Ammon's horn (tissue), 1 donor: ENCODE results near the gene CELF1.

Experiments used
- DNase-seq: peaks from one replicate; pipeline ENCODE4 v3.0.0-alpha.2; 2016; ENCODE audit warnings: low spot score

CELF1 gene

GRCh38 chr11:47483457-47483856 lies 69.5 kb downstream of the CELF1 start:
- DNase-seq: no peak

- DNase-seq: no peak
These were observed 72.2 kb downstream of the CELF1 start for GRCh38 chr11:47480762-47481161.

- DNase-seq: no peak
These were observed 74.1 kb downstream of the CELF1 start for GRCh38 chr11:47478651-47479329.

- DNase-seq: no peak
These were observed 75.2 kb downstream of the CELF1 start for GRCh38 chr11:47477753-47478152.

- no peak for DNase-seq
These were observed 75.6 kb downstream of the CELF1 start for GRCh38 chr11:47477323-47477722.

GRCh38 chr11:47470671-47471070 lies 82.3 kb downstream of the CELF1 start:
- DNase-seq: no peak

GRCh38 chr11:47469361-47470179 lies 83.4 kb downstream of the CELF1 start:
- DNase-seq: no peak

- DNase-seq: no peak
These were observed 84.2 kb downstream of the CELF1 start for GRCh38 chr11:47468598-47469214.

GRCh38 chr11:47467357-47467756 lies 85.6 kb downstream of the CELF1 start:
- DNase-seq: no peak

- DNase-seq: peak; percentile 86
These were observed 86.2 kb downstream of the CELF1 start for GRCh38 chr11:47466701-47467250.

- no peak for DNase-seq
These were observed 86.7 kb downstream of the CELF1 start for GRCh38 chr11:47466201-47466600.

- no peak for DNase-seq
These were observed 88.4 kb downstream of the CELF1 start for GRCh38 chr11:47464483-47464882.

GRCh38 chr11:47461876-47462275 lies 91.1 kb downstream of the CELF1 start:
- no peak for DNase-seq

- DNase-seq: no peak
These were observed 92.2 kb downstream of the CELF1 start for GRCh38 chr11:47460571-47461235.

- peak; percentile 89 for DNase-seq
These were observed 98.7 kb downstream of the CELF1 start for GRCh38 chr11:47454258-47454671.

GRCh38 chr11:47453365-47453764 lies 99.6 kb downstream of the CELF1 start:
- DNase-seq: no peak

- no peak for DNase-seq
These were observed 100.9 kb downstream of the CELF1 start for GRCh38 chr11:47451990-47452389.

- DNase-seq: no peak
These were observed 101.5 kb downstream of the CELF1 start for GRCh38 chr11:47451436-47451835.

- DNase-seq: no peak
These were observed 103.4 kb downstream of the CELF1 start for GRCh38 chr11:47449541-47449940.

GRCh38 chr11:47448566-47449427 lies 104.1 kb downstream of the CELF1 start, which contains the start of gene RAPSN:
Gene RAPSN, minus strand, starts transcription at chr11:47449136. Its CDS starts 172 bp downstream, at chr11:47448964.
- no peak for DNase-seq

GRCh38 chr11:47447906-47448305 lies 105.0 kb downstream of the CELF1 start:
- DNase-seq: no peak
